OCI-LY1 (cell line): ENCODE measurements around the gene BLOC1S1.

Experiments used
- H2AFZ ChIP-seq: fragments of 200-600 bp; sonication (generic), shearing (Covaris generic); 2 replicates; pipeline ENCODE4 v1.6.0; 2014; ENCODE audit warnings: antibody characterized with exemption, mild to moderate bottlenecking, low read length
- H3F3A ChIP-seq: fragments of 200-600 bp; sonication (generic), shearing (Covaris generic); 2 replicates; pipeline ENCODE4 v1.6.0; 2014; ENCODE audit warnings: mild to moderate bottlenecking, antibody characterized with exemption, low read length, moderate library complexity; ENCODE audit not compliant: insufficient read depth
- H3K27ac ChIP-seq: fragments of 200-600 bp; sonication (generic); 2 replicates; pipeline ENCODE4 v1.5.1; 2014; ENCODE audit warnings: low read length, mixed run types, mild to moderate bottlenecking, low read depth; ENCODE audit not compliant: poor library complexity, severe bottlenecking
- H3K27me3 ChIP-seq: fragments of 200-600 bp; sonication (generic); 2 replicates; pipeline ENCODE4 v1.6.0; 2014; ENCODE audit warnings: antibody characterized with exemption, mild to moderate bottlenecking, low read length, moderate library complexity; ENCODE audit not compliant: insufficient read depth
- H3K36me3 ChIP-seq: fragments of 200-600 bp; sonication (generic); 2 replicates; pipeline ENCODE4 v1.6.1; 2014; ENCODE audit warnings: mild to moderate bottlenecking, antibody characterized with exemption, low read length, moderate library complexity, mixed read lengths; ENCODE audit not compliant: insufficient read depth
- H3K4me1 ChIP-seq: fragments of 200-600 bp; sonication (generic); 2 replicates; pipeline ENCODE4 v1.5.1; 2014; ENCODE audit warnings: mild to moderate bottlenecking, low read length, moderate library complexity; ENCODE audit not compliant: insufficient read depth, severe bottlenecking
- H3K4me2 ChIP-seq: fragments of 200-600 bp; sonication (generic), shearing (Covaris generic); 2 replicates; pipeline ENCODE4 v1.6.1; 2014; ENCODE audit warnings: low read length
- H3K4me3 ChIP-seq: fragments of 200-600 bp; sonication (generic); 2 replicates; pipeline ENCODE4 v1.5.1; 2014; ENCODE audit warnings: low read length, low read depth, mild to moderate bottlenecking, mixed read lengths; ENCODE audit not compliant: poor library complexity, severe bottlenecking
- H3K79me2 ChIP-seq: fragments of 200-600 bp; shearing (Covaris generic); 2 replicates; pipeline ENCODE4 v1.6.1; 2016; ENCODE audit warnings: mixed run types, low read length, mixed read lengths; ENCODE audit not compliant: insufficient read depth
- H3K9ac ChIP-seq: fragments of 200-600 bp; sonication (generic), shearing (Covaris generic); 2 replicates; pipeline ENCODE4 v1.6.1; 2014; ENCODE audit warnings: mild to moderate bottlenecking, low read length, mixed read lengths
- H3K9me2 ChIP-seq: fragments of 200-600 bp; sonication (generic), shearing (Covaris generic); 2 replicates; pipeline ENCODE4 v1.6.1; 2014; ENCODE audit warnings: low read depth, mild to moderate bottlenecking, low read length, mixed read lengths
- H3K9me3 ChIP-seq: fragments of 200-600 bp; shearing (Covaris generic); 2 replicates; pipeline ENCODE4 v1.6.1; 2014; ENCODE audit warnings: low read length, mixed read lengths
- H4K20me1 ChIP-seq: fragments of 200-600 bp; sonication (generic), shearing (Covaris generic); 2 replicates; pipeline ENCODE4 v1.6.0; 2016; ENCODE audit warnings: mild to moderate bottlenecking, low read length; ENCODE audit not compliant: insufficient read depth
- EZH2 ChIP-seq: fragments of 200-600 bp; sonication (generic), shearing (Covaris generic); IDR thresholded peaks from 2 replicates; pipeline ENCODE4 v1.8.0; 2017; ENCODE audit warnings: borderline replicate concordance, mixed run types, mild to moderate bottlenecking, antibody characterized with exemption, low read length, moderate library complexity, mixed read lengths
- TF ChIP-seq, protein P1 (sequence below): fragments of 200-600 bp; sonication (generic), shearing (Covaris generic); IDR thresholded peaks from 2 replicates; pipeline ENCODE4 v1.5.1; 2017; ENCODE audit warnings: mild to moderate bottlenecking, antibody characterized with exemption, low read length, moderate library complexity, mixed read lengths

BLOC1S1 gene

DNA sequence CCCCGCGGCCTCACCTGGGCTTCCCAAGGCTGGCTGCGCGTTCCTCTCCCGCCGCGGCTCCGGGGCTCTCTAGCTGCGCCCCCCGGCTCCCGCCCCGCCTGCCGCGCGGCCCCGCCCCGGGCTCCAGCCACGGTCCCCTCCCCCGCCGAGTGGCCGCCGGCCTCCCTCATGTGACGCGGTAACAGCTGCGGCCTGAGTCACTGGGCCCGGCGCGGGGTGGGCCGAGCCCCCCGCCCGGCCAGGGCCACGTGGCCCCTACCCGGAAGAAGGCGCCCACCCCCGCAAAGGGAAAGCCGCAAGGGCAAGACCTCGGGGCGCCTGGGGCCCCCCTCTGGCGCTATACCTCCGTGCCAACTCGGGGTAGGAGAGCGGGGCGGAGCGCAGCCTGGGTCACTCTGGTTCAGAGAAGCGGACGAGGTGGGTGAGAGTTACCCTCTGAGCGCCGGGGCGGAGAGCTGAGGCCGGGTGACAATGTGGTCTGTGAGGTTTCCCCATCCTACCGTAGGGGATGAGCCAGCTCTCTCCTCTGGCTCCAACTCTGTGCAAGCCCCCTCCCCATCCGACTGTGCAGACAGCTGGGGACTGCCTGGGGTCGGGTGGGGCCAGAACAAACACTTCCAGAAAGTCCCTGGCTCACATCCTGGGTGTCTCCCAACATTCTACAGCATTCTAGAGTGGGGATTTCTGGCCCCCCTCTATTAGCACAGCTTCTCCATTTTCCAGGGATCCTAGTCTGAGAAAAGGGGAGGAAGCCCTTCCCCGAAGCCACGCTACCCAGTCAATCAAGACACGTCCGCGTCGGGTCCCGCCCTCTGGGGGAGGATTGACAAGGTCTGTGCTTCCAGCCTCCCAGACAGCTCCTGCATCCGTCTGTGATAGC lies 13.3 kb downstream of the BLOC1S1 start, which contains the start of gene CD63:
Gene CD63 (minus strand): TSS at position 71 of the 880 bp plus-strand sequence. CDS start 668 bp downstream, outside the sequence.
- Histone ChIP-seq H3K9me3 (no peaks in the 10 kb centered on the region), H3K4me2 (peak within 1 kb of the TSS; percentile 95), H2AFZ (peak within 1 kb of the TSS; percentile 35; the same call in 1 of the 2 replicates), H3K27ac (peak within 1 kb of the TSS; percentile 52), H3K36me3 (no peaks in the 10 kb centered on the region), H3F3A (peaks cover 3% of the 10 kb centered on the region; the same call in 1 of the 2 replicates), H3K9ac (peak within 1 kb of the TSS; percentile 82), H3K4me1 (peaks cover 37% of the 10 kb centered on the region), H3K27me3 (no peaks in the 10 kb centered on the region), H3K79me2 (no peaks in the 10 kb centered on the region), H4K20me1 (no peaks in the 10 kb centered on the region), H3K4me3 (peak within 1 kb of the TSS; percentile 76), H3K9me2 (no peaks in the 10 kb centered on the region)
- TF ChIP-seq EZH2, result no peak
- TF ChIP-seq, protein P1, sequence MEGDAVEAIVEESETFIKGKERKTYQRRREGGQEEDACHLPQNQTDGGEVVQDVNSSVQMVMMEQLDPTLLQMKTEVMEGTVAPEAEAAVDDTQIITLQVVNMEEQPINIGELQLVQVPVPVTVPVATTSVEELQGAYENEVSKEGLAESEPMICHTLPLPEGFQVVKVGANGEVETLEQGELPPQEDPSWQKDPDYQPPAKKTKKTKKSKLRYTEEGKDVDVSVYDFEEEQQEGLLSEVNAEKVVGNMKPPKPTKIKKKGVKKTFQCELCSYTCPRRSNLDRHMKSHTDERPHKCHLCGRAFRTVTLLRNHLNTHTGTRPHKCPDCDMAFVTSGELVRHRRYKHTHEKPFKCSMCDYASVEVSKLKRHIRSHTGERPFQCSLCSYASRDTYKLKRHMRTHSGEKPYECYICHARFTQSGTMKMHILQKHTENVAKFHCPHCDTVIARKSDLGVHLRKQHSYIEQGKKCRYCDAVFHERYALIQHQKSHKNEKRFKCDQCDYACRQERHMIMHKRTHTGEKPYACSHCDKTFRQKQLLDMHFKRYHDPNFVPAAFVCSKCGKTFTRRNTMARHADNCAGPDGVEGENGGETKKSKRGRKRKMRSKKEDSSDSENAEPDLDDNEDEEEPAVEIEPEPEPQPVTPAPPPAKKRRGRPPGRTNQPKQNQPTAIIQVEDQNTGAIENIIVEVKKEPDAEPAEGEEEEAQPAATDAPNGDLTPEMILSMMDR, result no peak

DNA sequence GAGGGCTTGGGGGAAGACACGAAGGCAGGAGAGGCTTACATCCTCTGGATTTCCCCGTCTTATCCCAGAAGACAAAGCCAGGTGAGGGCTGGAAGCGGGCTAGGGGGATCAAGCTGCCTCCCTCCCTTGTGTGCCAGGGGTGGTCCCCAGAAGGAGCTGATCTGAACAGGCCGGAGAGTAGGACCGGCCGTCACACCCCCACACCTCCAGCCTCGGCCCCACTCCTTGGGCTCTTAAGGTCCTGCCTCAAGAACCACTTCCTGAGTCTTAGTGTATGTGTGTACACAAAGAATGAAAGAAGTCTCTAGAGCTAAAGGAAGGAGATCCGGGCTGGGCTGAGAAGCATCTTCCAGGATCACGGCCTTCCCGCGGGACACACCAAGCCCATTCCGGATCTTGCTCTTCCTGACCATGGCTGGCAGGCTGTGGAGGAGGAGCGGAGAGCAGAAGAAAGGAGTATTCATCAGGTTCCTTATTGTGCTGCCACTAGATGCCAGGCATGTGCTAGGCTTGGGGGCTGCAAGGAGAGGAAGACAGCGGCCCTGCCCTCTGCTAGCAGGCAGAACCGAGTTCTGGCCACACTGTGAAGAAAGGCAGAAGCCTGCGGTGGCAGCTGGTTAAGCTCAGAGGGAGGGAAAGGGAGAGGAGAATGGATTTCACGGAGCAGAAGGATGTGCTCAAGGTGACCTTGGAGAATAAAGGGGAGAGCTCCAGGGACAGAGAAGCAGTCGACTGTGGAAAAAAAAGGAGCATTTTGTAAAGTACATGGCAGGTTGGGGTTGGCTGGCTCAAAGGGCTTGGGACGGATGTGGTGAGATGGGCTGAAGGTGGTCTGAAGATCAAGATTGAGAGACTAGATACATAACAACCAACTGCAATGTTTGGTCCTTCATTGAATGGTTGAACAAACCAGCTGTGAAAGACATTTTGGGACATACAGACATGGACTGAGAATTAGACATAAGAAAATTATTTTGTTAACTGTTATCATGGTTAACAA lies 14.3 kb downstream of the BLOC1S1 start:
- Histone ChIP-seq H3K9ac (peak overlapping the region; percentile 82), H3F3A (peaks cover 3% of the 10 kb centered on the region; the same call in 1 of the 2 replicates), H2AFZ (no peak overlapping the region), H3K9me2 (no peaks in the 10 kb centered on the region), H3K4me1 (peaks cover 33% of the 10 kb centered on the region), H3K27ac (peak overlapping the region; percentile 52), H3K27me3 (no peaks in the 10 kb centered on the region), H4K20me1 (no peaks in the 10 kb centered on the region), H3K4me2 (peak overlapping the region; percentile 95), H3K79me2 (no peaks in the 10 kb centered on the region), H3K9me3 (no peaks in the 10 kb centered on the region), H3K36me3 (no peaks in the 10 kb centered on the region), H3K4me3 (peak overlapping the region; percentile 76)
- TF ChIP-seq EZH2, result no peak
- TF ChIP-seq, protein P1, result peak; percentile 43; the same call in 1 of the 2 replicates

DNA sequence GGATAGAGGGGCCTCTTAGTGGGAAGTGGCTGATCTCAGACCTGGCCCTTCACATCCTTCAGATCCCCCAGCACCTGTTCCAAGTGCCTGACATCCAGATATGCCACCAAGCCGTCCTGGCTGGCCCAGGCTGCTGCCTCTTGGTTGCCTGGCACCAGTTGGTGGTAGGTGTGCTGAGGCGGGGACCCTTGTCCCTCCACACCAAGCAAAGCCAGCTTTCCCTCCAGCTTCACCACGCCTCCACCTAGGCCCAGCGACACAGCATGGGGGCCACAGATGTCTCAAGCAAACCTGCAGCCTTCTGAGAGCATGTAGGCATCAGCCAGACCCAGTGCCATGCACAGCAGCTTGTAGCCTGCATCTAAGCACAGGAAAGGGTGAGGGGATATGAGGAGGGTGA lies 16.4 kb downstream of the BLOC1S1 start:
- Histone ChIP-seq H2AFZ (no peak overlapping the region), H3K4me1 (peaks cover 25% of the 10 kb centered on the region), H3K9me3 (no peaks in the 10 kb centered on the region), H3K9me2 (no peaks in the 10 kb centered on the region), H3K36me3 (no peaks in the 10 kb centered on the region), H3K79me2 (no peaks in the 10 kb centered on the region), H3K27ac (no peak overlapping the region), H3K27me3 (no peaks in the 10 kb centered on the region), H3K9ac (no peak overlapping the region), H3K4me2 (no peak overlapping the region), H3F3A (no peaks in the 10 kb centered on the region), H4K20me1 (no peaks in the 10 kb centered on the region), H3K4me3 (no peak overlapping the region)
- TF ChIP-seq EZH2, result no peak
- TF ChIP-seq, protein P1, result no peak
